ENCODE results near the gene CDH23.

Gene CDH23

GRCh38 chr10:71757399-71757922, 360.7 kb downstream of the CDH23 start:
- in situ Hi-C loops (cut with HindIII; ENCODE audit: low sequenced_read_pairs): no loop called here

GRCh38 chr10:71761105-71761511, 364.4 kb downstream of the CDH23 start:
- in situ Hi-C loops (cut with HindIII; ENCODE audit: low sequenced_read_pairs): loop anchor here (5.0 kb wide), 1 partner anchor 76 kb away; no protein-coding TSS in a partner anchor

GRCh38 chr10:71761541-71762113, 364.9 kb downstream of the CDH23 start:
- in situ Hi-C loops (cut with HindIII; ENCODE audit: low sequenced_read_pairs): loop anchor here (5.0 kb wide), 1 partner anchor 76 kb away; no protein-coding TSS in a partner anchor

- in situ Hi-C loops (cut with HindIII; ENCODE audit: low sequenced_read_pairs): loop anchor here (5.0 kb wide), 1 partner anchor 75 kb away; no protein-coding TSS in a partner anchor
Observed at GRCh38 chr10:71762324-71762723, 365.6 kb downstream of the CDH23 start.

GRCh38 chr10:71763352-71764127, 366.8 kb downstream of the CDH23 start:
- in situ Hi-C loops (cut with HindIII; ENCODE audit: low sequenced_read_pairs): loop anchor here (5.0 kb wide), 1 partner anchor 74 kb away; no protein-coding TSS in a partner anchor

GRCh38 chr10:71765176-71765904, 368.6 kb downstream of the CDH23 start:
- in situ Hi-C loops (cut with HindIII; ENCODE audit: low sequenced_read_pairs): loop anchor here (5.0 kb wide), 1 partner anchor 43 kb away; no protein-coding TSS in a partner anchor

GRCh38 chr10:71765906-71766716, 369.4 kb downstream of the CDH23 start:
- in situ Hi-C loops (cut with HindIII; ENCODE audit: low sequenced_read_pairs): loop anchor here (5.0 kb wide), 1 partner anchor 44 kb away; no protein-coding TSS in a partner anchor

GRCh38 chr10:71766717-71767419, 370.1 kb downstream of the CDH23 start:
- in situ Hi-C loops (cut with HindIII; ENCODE audit: low sequenced_read_pairs): loop anchor here (5.0 kb wide), 1 partner anchor 45 kb away; no protein-coding TSS in a partner anchor

GRCh38 chr10:71767420-71768035, 370.8 kb downstream of the CDH23 start:
- in situ Hi-C loops (cut with HindIII; ENCODE audit: low sequenced_read_pairs): loop anchor here (5.0 kb wide), 1 partner anchor 45 kb away; no protein-coding TSS in a partner anchor

- in situ Hi-C loops (cut with HindIII; ENCODE audit: low sequenced_read_pairs): loop anchor here (5.0 kb wide), 1 partner anchor 47 kb away; no protein-coding TSS in a partner anchor
Observed at GRCh38 chr10:71769279-71769823, 372.6 kb downstream of the CDH23 start.

GRCh38 chr10:71770255-71770654, 373.5 kb downstream of the CDH23 start:
- in situ Hi-C loops (cut with HindIII; ENCODE audit: low sequenced_read_pairs): no loop called here

GRCh38 chr10:71770789-71771188, 374.1 kb downstream of the CDH23 start:
- in situ Hi-C loops (cut with HindIII; ENCODE audit: low sequenced_read_pairs): no loop called here

- in situ Hi-C loops (cut with HindIII; ENCODE audit: low sequenced_read_pairs): no loop called here
Observed at GRCh38 chr10:71771204-71771603, 374.5 kb downstream of the CDH23 start.

GRCh38 chr10:71771821-71772617, 375.3 kb downstream of the CDH23 start:
- in situ Hi-C loops (cut with HindIII; ENCODE audit: low sequenced_read_pairs): no loop called here

GRCh38 chr10:71772832-71773220, 376.1 kb downstream of the CDH23 start:
- in situ Hi-C loops (cut with HindIII; ENCODE audit: low sequenced_read_pairs): no loop called here

- in situ Hi-C loops (cut with HindIII; ENCODE audit: low sequenced_read_pairs): no loop called here
Observed at GRCh38 chr10:71773221-71773971, 376.7 kb downstream of the CDH23 start, which contains the start of gene VSIR. TSS of gene VSIR (minus strand) at chr10:71773520. CDS start at chr10:71773439, 81 bp downstream.

All from endothelial cell of hepatic sinusoid (primary cell).